GM19023 (cell line): Measurements from ENCODE around the gene ACVR1B.

ENCODE experiments used
- ATAC-seq: cut with Tn5 transposase; IDR thresholded peaks from one replicate; pipeline ENCODE4 v1.9.1; 2021; ENCODE audit warnings: mild to moderate bottlenecking, moderate library complexity; ENCODE audit not compliant: unreplicated experiment

The ACVR1B gene

GRCh38 chr12:51942501-51943000 lies 8.9 kb upstream of the ACVR1B start:
- no peak for ATAC-seq

- no peak for ATAC-seq
These were observed 8.2 kb upstream of the ACVR1B start for GRCh38 chr12:51943346-51943745.

DNA sequence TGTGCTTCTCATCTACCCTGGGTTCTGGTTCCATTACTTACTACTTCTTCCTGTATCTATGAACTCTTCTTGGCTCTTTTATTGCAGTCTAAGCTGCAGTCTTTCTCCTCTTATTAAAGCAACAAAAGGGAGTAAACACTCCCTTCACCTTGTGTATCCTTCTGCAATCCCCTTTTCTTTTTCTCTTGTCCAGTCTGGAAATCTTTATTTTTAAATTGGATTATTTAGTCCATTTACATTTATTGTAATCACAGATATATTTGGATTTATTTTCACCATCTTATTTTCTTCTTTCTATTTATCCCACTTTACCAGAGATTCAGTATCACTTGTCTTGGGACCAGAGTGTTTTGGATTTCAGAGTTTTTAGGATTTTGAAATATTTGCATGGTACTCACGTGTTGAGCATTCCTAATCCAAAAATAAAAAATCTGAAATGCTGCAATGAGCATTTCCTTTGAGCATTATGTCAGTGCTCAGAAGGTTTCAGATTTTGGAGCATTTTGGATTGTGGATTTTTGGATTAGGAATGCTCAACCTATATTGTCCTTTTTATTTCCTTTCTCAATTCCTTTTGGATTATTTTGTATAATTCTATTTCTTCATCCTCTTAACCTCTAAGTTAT lies 6.8 kb upstream of the ACVR1B start:
- no peak for ATAC-seq

DNA sequence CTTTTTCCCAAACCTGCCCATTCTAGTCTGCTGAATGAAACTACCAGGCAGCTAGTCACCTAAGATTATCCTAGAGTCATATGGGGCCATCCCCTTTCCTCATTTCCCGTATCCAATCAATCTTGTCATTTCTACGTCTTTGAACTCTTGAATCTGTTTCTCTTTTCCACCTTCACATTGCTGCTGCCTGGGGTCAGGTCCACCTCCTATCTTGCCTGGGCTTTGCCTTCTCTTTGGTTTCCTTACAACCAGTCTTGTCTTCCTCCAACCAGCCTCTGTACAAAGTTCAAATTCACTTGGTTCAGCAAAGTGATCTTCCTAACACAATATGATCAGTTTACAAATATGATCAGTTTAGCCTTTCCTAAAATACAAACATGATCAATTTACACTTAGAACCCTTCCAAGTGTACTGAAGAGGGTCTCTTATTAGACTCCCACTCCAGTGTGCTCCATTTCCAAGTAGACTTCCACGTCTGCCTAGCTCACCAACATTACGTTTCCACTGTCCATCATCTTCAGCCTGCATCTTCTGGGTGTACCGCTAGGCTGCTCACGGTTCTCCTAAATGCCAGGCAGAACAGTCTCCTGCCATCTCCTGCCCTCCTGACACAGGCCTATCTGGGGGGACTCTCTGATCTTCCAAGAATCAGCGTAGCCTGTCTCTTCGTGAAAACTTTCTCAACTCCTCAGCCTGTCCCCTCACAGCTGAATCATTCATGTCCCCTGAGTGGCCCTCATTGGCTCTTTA lies 4.1 kb upstream of the ACVR1B start:
- no peak for ATAC-seq

DNA sequence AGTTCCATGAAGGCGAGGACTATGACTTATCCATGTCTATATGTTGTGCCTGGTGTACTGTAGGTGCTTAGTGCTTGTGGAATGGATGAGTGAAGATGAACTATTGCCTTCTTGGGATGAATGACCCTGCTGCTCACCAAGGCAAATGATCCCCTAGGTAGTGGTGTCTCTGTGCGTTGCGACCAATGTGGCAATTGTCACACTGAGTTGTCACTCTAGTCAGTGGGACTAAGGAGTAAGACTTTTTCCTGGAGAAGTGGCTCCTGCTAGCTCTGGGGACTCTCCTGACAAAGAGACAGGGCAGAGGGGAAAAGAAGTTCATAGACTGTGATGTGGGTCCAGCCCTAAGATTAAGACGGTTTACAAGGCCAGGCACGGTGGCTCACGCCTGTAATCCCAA lies 3.4 kb upstream of the ACVR1B start:
- no peak for ATAC-seq

DNA sequence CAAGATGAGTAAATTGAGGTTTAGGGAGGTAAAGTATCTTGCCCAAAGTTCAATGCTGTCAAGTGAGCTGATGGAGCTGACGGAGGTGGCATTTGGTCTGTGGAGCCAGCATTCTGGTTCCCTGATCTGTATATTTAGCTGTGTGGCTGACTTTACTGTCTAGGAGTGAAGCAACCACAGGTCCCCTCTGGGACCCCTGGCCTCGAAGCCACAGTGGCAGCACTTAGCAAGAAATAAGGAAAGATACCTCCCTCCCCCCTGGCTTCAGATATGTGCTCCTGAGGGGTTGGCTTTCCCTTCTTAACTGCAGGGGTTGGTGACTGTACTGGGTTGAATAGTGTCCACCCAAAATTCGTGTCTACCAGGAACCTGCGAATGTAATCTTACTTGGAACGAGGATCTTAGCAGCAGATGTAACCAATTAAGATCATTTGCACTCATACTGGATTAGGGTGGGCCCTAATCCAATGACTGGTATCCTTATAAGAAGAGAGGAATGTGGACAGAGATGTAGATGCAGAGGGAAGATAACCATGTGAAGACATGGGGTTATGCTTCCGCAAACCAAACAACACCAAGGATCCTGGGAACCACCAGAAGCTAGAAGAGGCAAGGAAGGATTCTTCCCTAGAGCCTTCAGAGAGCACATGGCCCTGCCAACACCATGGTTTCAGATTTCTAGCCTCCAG lies 2.0 kb upstream of the ACVR1B start:
- no peak for ATAC-seq

GRCh38 chr12:51950682-51951198 lies 759 bp upstream of the ACVR1B start:
- no peak for ATAC-seq

DNA sequence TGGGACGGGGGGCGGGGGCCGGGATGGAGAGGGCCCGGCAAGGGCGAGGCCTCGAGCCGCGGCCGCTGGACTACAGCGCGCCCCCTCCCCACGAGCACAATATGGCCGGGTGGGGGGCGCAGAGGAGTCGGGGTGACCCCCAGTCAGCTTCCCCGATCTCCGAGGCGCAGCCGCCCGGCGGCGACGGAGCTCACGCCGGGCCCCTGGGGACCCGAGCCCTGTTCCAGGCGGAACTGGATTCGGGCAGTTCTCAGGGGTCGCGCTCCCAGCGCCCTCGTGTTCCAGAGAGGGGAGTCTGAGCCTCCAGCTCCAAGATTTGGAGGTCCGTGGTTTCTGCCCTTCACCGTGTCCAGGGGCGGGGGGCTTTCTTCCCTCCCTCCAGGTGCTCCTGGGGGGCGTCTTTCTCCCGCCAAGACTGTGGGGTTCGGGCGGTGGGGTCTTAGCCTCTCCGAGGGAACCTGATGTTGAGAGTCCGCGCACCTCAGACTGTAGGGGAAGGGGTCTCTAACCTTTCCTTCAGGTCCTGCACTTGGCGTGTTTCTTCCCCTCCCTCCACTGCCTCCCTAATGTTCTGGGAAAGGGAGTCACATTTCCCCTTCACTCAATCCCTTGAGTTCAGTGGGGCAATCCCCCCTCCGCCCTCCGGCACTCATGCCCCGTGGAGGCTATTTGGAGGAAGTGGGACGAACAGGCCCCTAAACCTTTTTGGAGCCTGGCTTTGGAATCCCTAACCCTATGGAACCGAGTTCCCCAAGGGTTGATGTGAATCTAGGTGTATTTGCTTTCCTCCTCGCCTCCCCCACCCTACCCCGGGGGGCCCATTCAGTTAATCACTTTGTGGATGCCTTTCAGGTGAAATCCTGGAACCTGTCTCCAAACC lies 584 bp downstream of the ACVR1B start:
- ATAC-seq: peak; percentile 8

GRCh38 chr12:51953089-51953488 lies 1.6 kb downstream of the ACVR1B start:
- no peak for ATAC-seq

- ATAC-seq: no peak
These were observed 2.4 kb downstream of the ACVR1B start for GRCh38 chr12:51953864-51954263.

GRCh38 chr12:51954561-51955361 lies 3.3 kb downstream of the ACVR1B start:
- ATAC-seq: no peak

DNA sequence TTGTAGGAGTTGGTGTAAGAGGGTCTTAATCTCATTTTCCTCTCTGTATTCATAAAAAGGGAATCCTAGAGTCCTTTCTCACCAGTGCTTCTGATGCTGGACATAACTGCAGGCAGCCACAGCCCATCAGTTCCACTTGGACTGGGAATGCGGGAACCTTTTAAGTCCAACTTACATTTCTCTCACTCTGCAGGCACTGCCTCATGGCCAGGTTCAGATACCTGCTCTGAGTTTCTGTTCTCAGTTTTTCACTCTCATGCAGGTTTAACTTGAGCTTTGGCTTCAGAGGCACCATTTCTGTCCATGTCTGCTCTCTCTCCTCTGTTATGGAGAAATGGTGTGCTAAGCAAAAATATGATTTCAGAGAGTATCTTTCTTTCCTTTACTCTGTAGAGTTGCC lies 4.2 kb downstream of the ACVR1B start:
- ATAC-seq: no peak

- no peak for ATAC-seq
These were observed 7.0 kb downstream of the ACVR1B start for GRCh38 chr12:51958542-51958941.

DNA sequence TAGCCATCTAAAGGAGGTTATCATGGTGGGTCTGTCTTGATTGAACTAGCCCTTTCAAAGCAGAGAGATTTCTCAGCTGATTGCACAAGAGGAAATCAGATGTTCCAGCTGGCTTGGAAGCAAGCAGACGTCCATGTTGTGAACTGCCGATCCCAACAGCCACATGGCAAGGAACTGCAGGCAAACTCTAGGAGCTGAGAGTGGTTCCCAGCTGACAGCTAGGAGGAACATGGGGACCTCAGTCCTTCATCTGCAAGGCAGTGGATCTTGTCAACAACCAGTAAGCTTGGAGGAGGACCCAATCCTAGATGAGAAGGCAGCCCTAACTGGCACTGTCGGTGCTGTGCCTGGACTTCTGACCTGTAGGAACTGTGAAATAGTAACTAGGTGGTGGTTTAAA lies 7.7 kb downstream of the ACVR1B start:
- no peak for ATAC-seq

DNA sequence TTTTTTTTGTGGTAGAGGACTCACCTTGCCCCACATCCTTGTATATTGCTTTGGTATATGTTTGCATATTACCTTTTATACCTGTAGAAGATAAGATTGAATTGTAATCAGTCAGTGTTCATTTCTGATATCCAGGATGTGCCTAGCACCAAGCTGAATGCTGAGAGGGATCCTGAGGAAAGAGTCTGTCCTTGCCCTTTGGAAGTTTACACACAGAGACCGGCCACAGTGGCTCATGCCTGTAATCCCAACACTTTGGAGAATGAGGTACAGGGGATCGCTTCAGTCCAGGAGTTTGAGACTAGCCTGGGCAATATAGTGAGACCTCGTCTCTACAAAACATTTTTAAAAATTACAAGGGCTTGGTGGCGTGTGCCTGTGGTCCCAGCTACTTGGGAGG lies 8.4 kb downstream of the ACVR1B start:
- no peak for ATAC-seq

DNA sequence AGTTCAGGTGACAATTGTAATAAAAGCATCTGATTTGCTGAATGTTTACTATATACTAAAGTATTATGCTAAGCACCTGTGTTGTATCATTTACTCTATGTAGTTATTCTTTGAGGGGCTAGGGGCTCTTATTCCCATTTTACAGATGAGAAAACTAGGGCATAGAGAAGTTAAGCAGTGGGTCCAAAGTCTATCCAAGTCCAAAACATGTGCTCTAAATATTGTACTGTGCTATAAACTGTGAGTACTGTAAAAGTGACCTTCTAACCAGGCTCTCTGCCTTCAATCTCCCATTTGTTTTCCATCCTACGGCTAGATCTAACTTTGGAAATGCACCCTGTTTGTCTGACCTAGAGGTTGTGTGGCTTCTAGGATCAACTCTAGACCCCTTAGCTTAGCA lies 9.0 kb downstream of the ACVR1B start:
- ATAC-seq: no peak

- no peak for ATAC-seq
These were observed 9.4 kb downstream of the ACVR1B start for GRCh38 chr12:51960890-51961289.

DNA sequence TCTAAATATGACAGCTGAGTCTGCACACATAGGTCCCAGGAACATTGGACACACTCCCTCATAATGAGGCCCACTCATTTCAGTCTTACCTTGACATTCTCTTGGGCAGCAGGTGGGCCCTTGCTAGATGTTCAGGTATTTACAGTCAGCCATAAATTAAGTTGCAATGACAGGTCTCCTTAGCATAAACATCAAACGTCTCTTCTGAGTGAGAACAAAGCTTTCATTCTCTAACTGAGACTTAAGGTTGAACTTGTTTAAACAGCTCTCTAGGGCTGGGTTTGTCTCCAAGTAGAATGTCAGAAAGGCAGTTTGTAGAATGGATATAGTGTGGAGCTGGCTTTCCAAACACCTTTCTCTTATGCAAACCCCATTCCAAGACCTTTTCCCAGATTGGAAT lies 10.3 kb downstream of the ACVR1B start:
- no peak for ATAC-seq

DNA sequence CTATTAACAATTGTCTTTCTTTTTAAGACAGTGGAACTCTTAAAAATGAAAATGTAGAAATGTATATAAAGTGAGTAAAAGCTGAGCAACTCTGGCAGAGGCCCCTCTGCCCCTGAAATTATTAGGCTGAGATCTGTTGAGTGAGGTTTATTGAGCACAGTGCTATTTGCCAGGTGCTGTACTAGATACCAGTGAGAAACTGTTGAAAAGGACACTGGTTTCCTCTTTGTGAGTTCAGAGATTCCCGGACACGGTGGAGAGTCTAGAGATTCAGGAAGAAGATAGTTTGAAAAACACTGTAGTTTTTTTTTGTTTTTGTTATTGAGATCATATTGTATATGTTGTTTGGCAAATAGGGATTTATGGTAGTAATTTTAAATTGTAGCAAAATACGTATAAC lies 11.2 kb downstream of the ACVR1B start:
- ATAC-seq: no peak

DNA sequence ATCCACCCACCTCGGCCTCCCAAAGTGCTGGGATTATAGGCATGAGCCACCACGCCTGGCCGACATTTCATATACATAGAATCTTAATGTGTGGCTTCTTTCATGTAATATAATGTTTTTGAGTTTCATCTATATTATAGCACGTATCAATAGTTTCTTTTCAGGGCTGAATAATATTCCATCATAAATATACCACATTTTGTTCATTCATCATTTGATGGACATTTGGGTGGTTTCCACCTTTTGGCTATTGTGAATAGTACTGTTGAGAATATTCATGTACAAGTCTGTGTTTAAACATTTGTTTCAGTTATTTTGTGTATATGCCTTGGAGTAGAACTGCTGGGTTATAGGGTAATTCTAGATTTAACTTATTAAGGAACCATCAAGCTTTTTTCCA lies 12.0 kb downstream of the ACVR1B start:
- no peak for ATAC-seq
